Keratinocyte (primary cell): Measurements from ENCODE around the gene ZFPM1. TPM values are rescaled to one million over a fixed set of nuclear protein-coding genes. Genes with fewer than 3 reads are reported as not detected.

Experiments
- DNase-seq: peaks from one replicate; pipeline ENCODE4 v3.0.0-alpha.2; 2011; ENCODE audit warnings: low read depth, missing footprints, low spot score
- FAIRE-seq: peaks from 2 replicates; lab custom pipeline; 2011; peaks lifted over from hg19 to GRCh38; lab: Jason Lieb, UNC
- H2AFZ ChIP-seq: 2 replicates; pipeline ENCODE4 v1.6.0; 2012; ENCODE audit warnings: low read length, control low read depth, inconsistent platforms; ENCODE audit not compliant: control insufficient read depth
- H3K27ac ChIP-seq: 2 replicates; pipeline ENCODE4 v1.5.1; 2011; ENCODE audit warnings: low read length; ENCODE audit not compliant: control insufficient read depth, insufficient read depth
- H3K27me3 ChIP-seq: 3 replicates; pipeline ENCODE4 v1.6.0; 2011; ENCODE audit warnings: low read length; ENCODE audit not compliant: control insufficient read depth, insufficient read depth; ENCODE audit errors: extremely low read depth
- H3K36me3 ChIP-seq, 2 experiments: 2 replicates in 1 of 2; 3 replicates in 1 of 2; pipeline ENCODE4 v1.5.1; 2011; ENCODE audit warnings: low read length in 2 of 2, mild to moderate bottlenecking in 1 of 2; ENCODE audit not compliant: control insufficient read depth in 2 of 2, insufficient read depth in 2 of 2; ENCODE audit errors: extremely low read depth in 1 of 2
- H3K4me1 ChIP-seq: 3 replicates; pipeline ENCODE4 v1.5.1; 2011; ENCODE audit warnings: low read length; ENCODE audit not compliant: control insufficient read depth, insufficient read depth; ENCODE audit errors: extremely low read depth
- H3K4me2 ChIP-seq: 3 replicates; pipeline ENCODE4 v1.6.0; 2011; ENCODE audit warnings: low read depth, low read length; ENCODE audit not compliant: control insufficient read depth, insufficient read depth; ENCODE audit errors: extremely low read depth
- H3K4me3 ChIP-seq, 3 experiments: fragments of 200-600 bp in 1 of 3; sonication (generic) in 1 of 3; 2 replicates in 2 of 3; 3 replicates in 1 of 3; pipeline ENCODE4 v1.5.1; 2011 to 2016; ENCODE audit warnings: low read length in 3 of 3, mild to moderate bottlenecking in 3 of 3, control low read depth in 2 of 3, inconsistent platforms in 1 of 3, low read depth in 1 of 3, mixed read lengths in 1 of 3, mixed run types in 1 of 3, moderate library complexity in 1 of 3; ENCODE audit not compliant: control insufficient read depth in 2 of 3, insufficient read depth in 2 of 3; ENCODE audit errors: extremely low read depth in 1 of 3
- H3K79me2 ChIP-seq: 2 replicates; pipeline ENCODE4 v1.6.0; 2012; ENCODE audit warnings: low read length; ENCODE audit not compliant: control insufficient read depth, insufficient read depth
- H3K9ac ChIP-seq: 3 replicates; pipeline ENCODE4 v1.6.0; 2011; ENCODE audit warnings: low read length; ENCODE audit not compliant: control insufficient read depth, insufficient read depth; ENCODE audit errors: extremely low read depth
- H3K9me1 ChIP-seq: 3 replicates; pipeline ENCODE4 v1.6.0; 2011; ENCODE audit warnings: low read length; ENCODE audit not compliant: control insufficient read depth, insufficient read depth; ENCODE audit errors: extremely low read depth
- H3K9me3 ChIP-seq: 2 replicates; pipeline ENCODE4 v1.5.1; 2012; ENCODE audit warnings: low read depth, low read length; ENCODE audit not compliant: control insufficient read depth
- H4K20me1 ChIP-seq: 3 replicates; pipeline ENCODE4 v1.6.0; 2011; ENCODE audit warnings: low read length; ENCODE audit not compliant: control insufficient read depth, insufficient read depth; ENCODE audit errors: extremely low read depth
- CTCF ChIP-seq, 3 experiments: IDR thresholded peaks in 1 of 3; conservative IDR thresholded peaks in 1 of 3; optimal IDR thresholded peaks in 1 of 3; 2 replicates in 2 of 3; 3 replicates in 1 of 3; pipeline versions ENCODE3 to v1.5.1; 2011; ENCODE audit warnings: low read length in 3 of 3, mild to moderate bottlenecking in 3 of 3, moderate library complexity in 2 of 3, control low read depth in 1 of 3, inconsistent platforms in 1 of 3; ENCODE audit not compliant: insufficient read depth in 2 of 3; ENCODE audit errors: extremely low read depth in 1 of 3
- EZH2 ChIP-seq: IDR thresholded peaks from one replicate; pipeline ENCODE4 v1.6.1; 2012; ENCODE audit warnings: inconsistent platforms, mild to moderate bottlenecking, low read length, moderate library complexity
- dilution Hi-C: fragments of 300-500 bp; cut with MboI; formaldehyde crosslinking; loops from one replicate; pipeline ENCODE4 v1.7.0; 2020; ENCODE audit warnings: low sequenced_read_pairs; ENCODE audit not compliant: extremely low pct_ligation_motif_present
- polyA plus RNA-seq, 5 experiments: library from polyadenylated mRNA; depleted of rRNA in 3 of 5; stranded (reverse) in 3 of 5; stranded (forward) in 1 of 5; unstranded in 1 of 5; fragments of >200 nt; gene quantifications; 1 replicate in 1 of 5; 2 replicates in 3 of 5; 3 replicates in 1 of 5; pipeline versions ENCODE4 v1.2.1 to v1.2.3, GENCODE V29; 2011 to 2012; ENCODE audit warnings: missing spikeins in 2 of 5, low read depth in 1 of 5, low replicate concordance in 1 of 5

Gene ZFPM1
- polyA plus RNA-seq, 1 donor (not counting 4 experiments of a cell fraction or from before 2014, with no cell fraction given) = 0.42 TPM

GRCh38 chr16:88533381-88533917, 80.4 kb downstream of the ZFPM1 start:
- no peak for TF ChIP-seq EZH2
- no peak for TF ChIP-seq CTCF (optimal IDR thresholded peaks at IDR 0.05 in 1 of 3, IDR thresholded peaks at IDR 0.05 in 1 of 3, conservative IDR thresholded peaks at IDR 0.05 in 1 of 3; ENCODE audit: extremely low read depth in 1 of 3, insufficient read depth in 2 of 3, low read length in 3 of 3)
- Histone ChIP-seq H3K36me3 (peaks cover 0 to 4% of the 10 kb centered on the region in 2 experiments), H3K27me3 (peaks cover 10% of the 10 kb centered on the region), H3K9me1 (no peaks in the 10 kb centered on the region), H3K9ac (peak overlapping the region; percentile 2), H3K4me1 (peaks cover 13% of the 10 kb centered on the region), H2AFZ (no peak overlapping the region), H4K20me1 (no peaks in the 10 kb centered on the region), H3K4me2 (peak overlapping the region; percentile 37), H3K27ac (no peak overlapping the region), H3K4me3 (no peak overlapping the region), H3K9me3 (no peaks in the 10 kb centered on the region), H3K79me2 (peaks cover 3% of the 10 kb centered on the region)
- FAIRE-seq (no peak), DNase-seq (no peak)
- dilution Hi-C loops = no loop called here

- Histone ChIP-seq H3K9ac (peak overlapping the region; percentile 70), H3K9me3 (no peaks in the 10 kb centered on the region), H3K4me1 (peaks cover 13% of the 10 kb centered on the region), H2AFZ (no peak overlapping the region), H3K79me2 (peaks cover 3% of the 10 kb centered on the region), H3K4me2 (peak overlapping the region; percentile 32), H4K20me1 (no peaks in the 10 kb centered on the region), H3K27ac (peak overlapping the region; percentile 47), H3K4me3 (peak overlapping the region; percentile 43 to 67 (median 49)), H3K36me3 (peaks cover 0 to 4% of the 10 kb centered on the region in 2 experiments), H3K27me3 (peaks cover 17% of the 10 kb centered on the region), H3K9me1 (no peaks in the 10 kb centered on the region)
- DNase-seq (no peak), FAIRE-seq (no peak)
- dilution Hi-C loops = no loop called here
- peak in 1 of 3 experiments; percentile 18 for TF ChIP-seq CTCF (optimal IDR thresholded peaks at IDR 0.05 in 1 of 3, IDR thresholded peaks at IDR 0.05 in 1 of 3, conservative IDR thresholded peaks at IDR 0.05 in 1 of 3; ENCODE audit: extremely low read depth in 1 of 3, insufficient read depth in 2 of 3, low read length in 3 of 3)
- TF ChIP-seq EZH2 = no peak
Observed at GRCh38 chr16:88533932-88534637, 81.0 kb downstream of the ZFPM1 start.
